Fibroblast of skin of abdomen (primary cell): ENCODE data around the gene DHRS1.

Experiments used
- DNase-seq: peaks from one replicate; pipeline ENCODE4 v3.0.0-alpha.2; 2013

DHRS1 gene

GRCh38 chr14:24309538-24310264, 10.1 kb upstream of the DHRS1 start, which contains the start of gene LTB4R2:
Gene LTB4R2, plus strand, starts transcription at chr14:24310140. Its CDS starts 525 bp downstream, at chr14:24310665.
- no peak for DNase-seq

DNA sequence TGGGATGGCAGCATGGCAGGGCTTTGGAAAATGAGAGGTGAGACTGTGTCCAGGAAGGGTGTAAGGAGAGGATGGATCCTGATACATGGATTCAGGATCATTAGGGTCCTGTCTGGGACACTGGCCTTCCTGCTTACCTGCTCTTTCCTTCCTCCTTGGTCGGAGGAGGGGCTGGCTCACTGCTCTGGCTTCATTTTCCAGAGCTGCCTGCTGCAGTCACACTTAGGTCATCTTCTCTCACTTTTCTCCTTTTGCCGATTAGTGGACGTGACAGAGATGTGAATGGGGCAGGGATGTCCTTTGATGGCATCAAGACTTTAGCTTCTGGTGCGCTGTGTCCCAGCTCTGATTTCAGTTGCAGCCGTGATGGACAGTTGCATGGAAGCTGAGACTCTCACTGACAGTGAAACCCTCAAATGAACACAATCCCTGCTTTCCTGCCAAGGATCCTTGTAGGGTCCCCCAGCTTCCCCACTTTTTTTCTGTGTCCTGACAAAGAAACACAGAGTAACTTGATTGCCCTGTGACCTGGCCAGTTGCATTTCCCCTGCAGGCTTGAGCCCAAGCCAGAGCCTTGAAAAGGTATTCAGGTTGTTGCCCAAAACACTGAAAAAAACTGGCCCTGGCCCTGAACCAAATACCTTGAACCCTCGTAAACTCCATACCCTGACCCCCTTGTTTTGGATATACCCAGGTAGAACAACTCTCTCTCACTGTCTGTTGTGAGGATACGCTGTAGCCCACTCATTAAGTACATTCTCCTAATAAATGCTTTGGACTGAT, 9.0 kb upstream of the DHRS1 start:
- DNase-seq: no peak

DNA sequence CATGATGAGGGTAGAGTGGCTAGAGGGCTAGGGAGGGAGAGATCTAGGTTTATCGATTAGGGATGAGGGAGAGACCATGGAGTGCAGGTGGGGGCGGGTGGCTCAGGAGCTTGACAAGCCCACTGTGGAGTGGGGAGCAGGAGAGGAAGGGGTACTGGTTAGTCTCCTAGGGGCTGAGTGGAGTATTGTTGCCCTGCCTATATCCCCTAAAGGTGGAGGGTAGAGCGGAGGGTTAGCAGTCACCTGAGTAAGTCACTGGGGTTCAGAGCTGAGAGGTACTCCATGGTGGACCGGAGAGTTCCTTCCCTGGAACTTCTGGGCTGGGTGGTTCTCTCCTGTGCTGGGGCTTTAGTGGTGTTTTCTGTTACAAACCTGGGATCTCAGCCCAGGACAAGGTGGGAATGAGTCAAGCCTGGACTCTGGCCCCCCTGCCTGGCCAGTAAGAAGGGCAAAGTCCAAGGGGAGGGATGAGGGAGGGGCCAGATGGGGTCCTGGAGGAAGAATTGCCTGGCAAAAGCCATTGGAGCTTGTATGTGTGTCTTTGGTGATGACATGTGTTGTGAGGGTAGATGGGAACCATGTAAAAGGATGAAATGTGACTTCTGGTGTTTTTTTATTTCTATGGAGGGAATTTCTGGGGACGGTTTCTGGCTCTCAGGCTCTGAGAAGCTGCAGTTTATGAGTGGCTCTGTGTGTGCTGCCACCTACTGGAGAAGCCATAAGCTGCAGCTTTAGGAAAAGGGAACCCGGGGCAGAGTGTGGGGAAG, 8.2 kb upstream of the DHRS1 start, which contains the start of gene CIDEB:
Gene CIDEB, minus strand, starts transcription at position 403 of the 767 bp plus-strand sequence. Its CDS starts 119 bp downstream, at position 284.
- peak; percentile 51 for DNase-seq

DNA sequence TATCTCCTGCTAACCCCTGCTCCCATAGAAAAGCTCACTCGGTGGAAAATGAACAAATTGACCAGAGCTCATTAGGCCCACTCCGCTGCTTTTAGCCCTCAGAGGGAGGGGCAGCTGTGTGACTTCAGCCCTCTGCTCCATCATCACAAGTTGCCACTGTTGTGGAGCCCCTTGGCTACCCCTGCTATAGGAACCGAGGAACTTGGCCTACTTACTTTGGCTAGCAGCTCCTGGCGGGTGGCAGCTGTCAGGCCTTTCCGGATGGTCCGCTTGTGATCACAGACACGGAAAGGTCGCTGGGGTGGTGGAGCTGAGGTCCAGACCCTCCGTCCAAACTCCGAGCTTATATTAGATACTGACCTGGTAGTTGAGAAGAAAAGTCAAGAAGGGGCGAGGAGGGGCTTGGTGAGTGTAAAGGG, 7.6 kb upstream of the DHRS1 start:
- DNase-seq: no peak

DNA sequence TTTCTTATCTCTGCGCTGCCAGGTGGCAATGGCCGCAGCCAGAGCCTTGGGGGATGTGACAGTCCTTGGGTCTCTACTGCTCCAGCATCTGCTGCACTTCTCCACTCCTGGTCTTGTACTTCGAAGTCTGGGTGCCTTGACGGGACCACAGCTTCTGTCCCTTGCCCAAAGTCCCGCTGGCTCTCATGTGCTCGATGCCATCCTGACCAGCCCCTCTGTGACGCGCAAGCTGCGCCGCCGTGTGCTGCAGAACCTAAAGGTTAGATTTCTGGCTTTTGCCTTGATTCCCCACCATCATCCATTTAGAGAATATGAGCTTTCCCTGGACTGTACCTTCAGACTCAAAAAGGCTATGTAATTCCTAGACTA, 4.4 kb upstream of the DHRS1 start:
- no peak for DNase-seq

- DNase-seq: no peak
Observed at GRCh38 chr14:24300326-24300980, 873 bp upstream of the DHRS1 start.

GRCh38 chr14:24298892-24299254, 707 bp downstream of the DHRS1 start:
- DNase-seq: peak; percentile 51

GRCh38 chr14:24297190-24297964, 2.2 kb downstream of the DHRS1 start:
- DNase-seq: peak; percentile 22

GRCh38 chr14:24296341-24297157, 3.0 kb downstream of the DHRS1 start:
- DNase-seq: peak; percentile 93

DNA sequence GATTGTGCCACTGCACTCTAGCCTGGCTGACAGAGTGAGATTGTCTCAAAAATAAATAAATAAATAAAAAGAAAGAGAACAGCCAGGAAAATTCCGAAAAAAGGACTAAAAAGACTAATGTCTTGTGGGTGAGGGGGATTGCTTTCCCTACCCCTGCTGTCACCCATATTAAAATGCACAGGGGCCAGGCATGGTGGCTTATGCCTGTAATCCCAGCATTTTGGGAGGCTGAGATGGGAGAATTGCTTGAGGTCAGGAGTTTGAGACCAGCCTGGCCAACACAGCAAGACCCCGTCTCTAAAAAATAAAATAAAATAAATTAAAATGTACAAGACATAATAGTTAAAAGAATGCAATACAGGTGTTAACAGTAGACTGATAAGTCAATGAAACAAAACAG, 6.1 kb downstream of the DHRS1 start:
- DNase-seq: no peak

GRCh38 chr14:24292118-24292807, 7.3 kb downstream of the DHRS1 start:
- no peak for DNase-seq

GRCh38 chr14:24291446-24292117, 8.0 kb downstream of the DHRS1 start:
- DNase-seq: no peak

- no peak for DNase-seq
Observed at GRCh38 chr14:24290746-24291145, 8.8 kb downstream of the DHRS1 start.

DNA sequence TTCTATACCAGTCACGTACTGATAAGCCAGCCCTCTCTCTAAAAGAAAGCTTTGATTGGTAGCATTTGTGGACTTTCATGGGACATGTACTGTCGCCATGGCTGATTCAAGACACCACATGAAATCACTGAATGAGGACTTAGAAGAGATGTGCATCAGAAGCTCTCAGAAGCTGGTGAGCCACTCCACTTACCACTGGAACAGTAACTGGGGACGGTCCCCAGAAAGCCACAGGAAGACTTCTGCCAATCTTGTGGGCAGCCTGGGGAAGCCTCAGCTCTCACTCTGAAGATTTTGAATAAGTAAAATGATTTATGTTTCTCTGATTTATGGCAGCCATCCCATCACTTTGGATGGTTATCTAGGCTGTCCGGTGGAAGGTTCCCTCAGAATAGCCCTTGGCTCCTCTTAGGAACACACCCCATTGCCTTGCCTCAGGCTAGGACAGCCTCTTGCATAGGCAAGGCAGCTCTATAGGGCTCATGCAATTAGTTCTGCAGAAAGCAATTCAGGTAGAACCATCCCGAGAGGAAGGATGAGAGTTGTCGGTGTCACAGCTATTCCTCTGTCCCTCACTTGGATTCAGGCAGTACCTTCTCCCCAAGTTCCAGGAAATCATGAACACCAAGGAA, 9.8 kb downstream of the DHRS1 start:
- DNase-seq: no peak

DNA sequence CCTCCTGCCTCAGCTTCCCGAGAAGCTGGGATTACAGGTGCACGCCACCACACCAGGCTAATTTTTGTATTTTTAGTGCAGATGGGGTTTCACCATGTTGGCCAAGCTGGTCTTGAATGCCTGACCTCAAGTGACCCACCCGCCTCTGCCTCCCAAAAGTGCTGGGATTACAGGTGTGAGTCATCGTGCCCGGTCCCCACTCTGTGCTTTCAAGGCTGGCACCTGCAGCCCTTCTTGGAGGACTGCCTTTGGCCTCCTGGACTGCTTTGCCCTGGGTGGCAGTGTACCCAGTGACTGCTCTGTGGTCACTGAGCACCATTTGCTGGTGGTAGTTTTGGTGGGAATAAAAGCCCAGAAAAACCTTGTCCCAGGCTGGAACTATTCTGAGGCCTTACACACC, 12.6 kb downstream of the DHRS1 start:
- no peak for DNase-seq

DNA sequence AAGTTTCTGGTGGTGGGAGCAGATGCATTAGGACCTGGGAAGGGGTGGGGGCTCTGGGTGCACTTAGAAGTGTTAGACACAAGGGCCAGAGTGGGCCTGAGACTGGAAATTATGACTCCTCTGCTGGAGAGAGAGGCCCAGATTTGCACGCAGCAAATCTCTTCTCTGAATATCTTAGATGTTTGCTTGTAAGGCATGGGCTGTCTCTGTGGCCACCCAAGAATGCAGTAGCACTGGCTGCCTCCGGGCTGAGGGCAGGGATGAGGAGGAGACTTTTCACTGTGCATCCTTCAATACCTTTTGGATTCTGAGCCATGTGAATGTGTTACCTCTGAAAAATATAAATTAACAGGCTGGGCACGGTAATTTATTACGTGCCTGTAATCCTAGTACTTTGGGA, 14.2 kb downstream of the DHRS1 start:
- no peak for DNase-seq

DNA sequence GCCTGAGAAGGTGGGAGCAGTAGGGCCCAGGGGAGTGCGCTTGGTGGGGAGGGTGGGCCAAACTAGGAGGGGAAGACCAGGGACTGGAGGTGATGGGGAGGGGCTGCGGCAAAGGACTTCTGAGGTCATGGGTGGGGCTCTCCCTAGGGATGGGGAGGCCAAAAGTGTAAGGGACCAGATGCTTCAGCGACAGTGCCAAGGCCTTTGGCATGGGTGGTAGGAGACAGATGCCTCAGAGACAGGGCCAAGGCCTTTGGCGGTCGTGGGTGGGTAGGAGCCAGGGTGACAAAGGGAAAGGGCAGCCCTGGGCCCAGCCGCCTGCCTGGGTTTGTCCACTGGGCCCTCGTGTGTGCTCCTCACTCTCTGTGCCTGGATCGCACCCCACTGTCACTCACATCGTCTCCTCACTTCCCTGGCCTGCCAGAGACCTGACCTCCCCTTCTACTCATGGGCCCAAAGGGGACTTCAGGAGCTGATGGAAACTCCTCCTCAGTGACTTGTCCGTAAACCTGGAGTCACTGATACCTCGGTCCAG, 15.0 kb downstream of the DHRS1 start:
- DNase-seq: no peak

DNA sequence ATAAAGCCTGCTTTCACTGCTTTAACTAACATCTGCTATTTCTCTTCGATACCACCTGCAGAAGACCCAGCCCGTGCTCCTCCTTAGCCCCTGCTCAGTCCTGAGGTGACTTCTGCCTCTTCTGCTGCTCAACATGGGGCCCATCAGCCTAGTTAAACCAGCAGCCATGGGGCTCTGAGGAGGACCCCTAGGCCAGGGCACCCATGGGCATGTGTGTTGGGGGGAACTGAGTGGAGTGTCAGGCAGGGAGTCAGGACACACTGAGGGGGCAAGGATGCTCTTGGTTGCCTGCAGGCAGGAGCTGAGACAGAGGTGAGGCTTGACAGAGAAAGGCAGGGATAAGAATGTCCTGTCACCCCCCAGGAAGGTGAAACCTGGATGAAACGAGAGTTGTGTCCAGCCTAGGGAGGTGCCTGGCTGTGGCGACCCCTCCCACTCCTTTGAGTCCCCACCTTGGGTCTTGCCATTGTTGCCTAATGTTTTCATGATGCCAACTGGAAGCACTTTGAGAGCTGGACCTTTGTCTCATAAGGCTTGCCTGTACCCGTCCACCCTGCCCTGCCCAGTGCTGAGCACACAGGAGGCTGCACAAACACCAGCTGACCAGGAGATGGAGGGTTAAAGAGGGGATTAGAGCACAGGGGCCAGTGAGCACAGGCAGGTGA, 15.7 kb downstream of the DHRS1 start:
- no peak for DNase-seq
